Neural cell (in vitro differentiated cells): ENCODE measurements around the gene ASMTL. TPM values are rescaled to one million over a fixed set of nuclear protein-coding genes. Genes with fewer than 3 reads are reported as not detected.
"Not testable (repeated sequence)": the region's sequence is repeated elsewhere in the genome, so short reads cannot be mapped to it uniquely, and the experiment has no call there.

Source experiments
- H2AFZ ChIP-seq: fragments of 200-600, 300-800 bp; sonication (generic), shearing (Covaris generic); 2 replicates; pipeline ENCODE4 v1.6.0; 2014; ENCODE audit warnings: low read depth, mild to moderate bottlenecking, antibody characterized with exemption, low read length, moderate library complexity
- H3F3A ChIP-seq: fragments of 200-600 bp; shearing (Covaris generic); 2 replicates; pipeline ENCODE4 v1.6.1; 2016; ENCODE audit warnings: mild to moderate bottlenecking, moderate library complexity, mixed read lengths, antibody characterized with exemption, low read length; ENCODE audit not compliant: insufficient read depth, poor library complexity, severe bottlenecking
- H3K27ac ChIP-seq: fragments of 200-600, 300-800 bp; sonication (generic), shearing (Covaris generic); 2 replicates; pipeline ENCODE4 v1.5.1; 2014; ENCODE audit warnings: mild to moderate bottlenecking, low read length, moderate library complexity
- H3K27me3 ChIP-seq: fragments of 300-800, 200-600 bp; sonication (generic), shearing (Covaris generic); 2 replicates; pipeline ENCODE4 v1.6.0; 2014; ENCODE audit warnings: mild to moderate bottlenecking, low read depth, low read length, moderate library complexity; ENCODE audit not compliant: insufficient read depth
- H3K36me3 ChIP-seq: fragments of 300-800, 200-600 bp; sonication (generic), shearing (Covaris generic); 2 replicates; pipeline ENCODE4 v1.5.1; 2014; ENCODE audit warnings: mild to moderate bottlenecking, antibody characterized with exemption, low read length, moderate library complexity; ENCODE audit not compliant: insufficient read depth
- H3K4me2 ChIP-seq: fragments of 300-800, 200-600 bp; sonication (generic), shearing (Covaris generic); 2 replicates; pipeline ENCODE4 v1.6.0; 2014; ENCODE audit warnings: mild to moderate bottlenecking, low read length
- H3K4me3 ChIP-seq: fragments of 300-800, 200-600 bp; sonication (generic), shearing (Covaris generic); 2 replicates; pipeline ENCODE4 v1.5.1; 2014; ENCODE audit warnings: mild to moderate bottlenecking, low read length, moderate library complexity
- H3K79me2 ChIP-seq: fragments of 200-600 bp; shearing (Covaris generic); replicated peaks from 2 replicates; pipeline ENCODE4 v1.6.0; 2014; ENCODE audit warnings: mild to moderate bottlenecking, low read length, moderate library complexity; ENCODE audit not compliant: insufficient read depth
- H3K9ac ChIP-seq: fragments of 300-800, 200-600 bp; sonication (generic), shearing (Covaris generic); 2 replicates; pipeline ENCODE4 v1.6.1; 2016; ENCODE audit warnings: mild to moderate bottlenecking, low read length, mixed read lengths
- H3K9me2 ChIP-seq: fragments of 200-600 bp; shearing (Covaris generic); 2 replicates; pipeline ENCODE4 v1.6.1; 2016; ENCODE audit warnings: mild to moderate bottlenecking, low read length, mixed read lengths; ENCODE audit not compliant: insufficient read depth
- H3K9me3 ChIP-seq: fragments of 200-600, 300-800 bp; sonication (generic), shearing (Covaris generic); 2 replicates; pipeline ENCODE4 v1.6.1; 2016; ENCODE audit warnings: mild to moderate bottlenecking, mixed run types, low read length, moderate library complexity, mixed read lengths
- H4K20me1 ChIP-seq: fragments of 200-600 bp; shearing (Covaris generic); 2 replicates; pipeline ENCODE4 v1.6.1; 2016; ENCODE audit warnings: mild to moderate bottlenecking, mixed run types; ENCODE audit not compliant: insufficient read depth
- CTCF ChIP-seq: fragments of 450-650 bp; IDR thresholded peaks from 2 replicates; pipeline ENCODE4 v1.5.1; 2014; ENCODE audit warnings: antibody characterized with exemption, mild to moderate bottlenecking, moderate library complexity; ENCODE audit not compliant: poor library complexity, severe bottlenecking
- EP300 ChIP-seq: fragments of 450-650 bp; conservative IDR thresholded peaks from 2 replicates; pipeline ENCODE4 v1.6.1; 2014; ENCODE audit warnings: antibody characterized with exemption, mild to moderate bottlenecking, moderate library complexity; ENCODE audit not compliant: poor library complexity, severe bottlenecking
- EZH2 ChIP-seq: fragments of 200-600, 300-800 bp; shearing (Covaris generic), sonication (generic); IDR thresholded peaks from 2 replicates; pipeline ENCODE4 v1.6.1; 2014; ENCODE audit warnings: antibody characterized with exemption, low read length, borderline replicate concordance, mild to moderate bottlenecking; ENCODE audit not compliant: insufficient read depth, poor library complexity, severe bottlenecking
- MXI1 ChIP-seq: fragments of 450-650 bp; conservative IDR thresholded peaks from 2 replicates; pipeline ENCODE4 v1.6.1; 2014; ENCODE audit warnings: antibody characterized with exemption, mild to moderate bottlenecking; ENCODE audit not compliant: poor library complexity, severe bottlenecking
- POLR2AphosphoS5 ChIP-seq: IDR thresholded peaks from 2 replicates; pipeline ENCODE4 v1.6.1; 2012
- RAD21 ChIP-seq: fragments of 450-650 bp; conservative IDR thresholded peaks from 2 replicates; pipeline ENCODE4 v1.6.1; 2014; ENCODE audit warnings: antibody characterized with exemption, mild to moderate bottlenecking, moderate library complexity
- REST ChIP-seq: IDR thresholded peaks from 2 replicates; pipeline ENCODE4 v1.6.1; 2012; ENCODE audit warnings: borderline replicate concordance
- SMC3 ChIP-seq: fragments of 450-650 bp; conservative IDR thresholded peaks from 2 replicates; pipeline ENCODE4 v1.6.1; 2014; ENCODE audit warnings: antibody characterized with exemption, mild to moderate bottlenecking, moderate library complexity; ENCODE audit not compliant: poor library complexity
- TAF1 ChIP-seq: IDR thresholded peaks from 2 replicates; pipeline ENCODE4 v1.6.1; 2012; ENCODE audit warnings: low read depth
- polyA plus RNA-seq: library from polyadenylated mRNA; depleted of rRNA; stranded (reverse); fragments of >200 nt; gene quantifications from 2 replicates; pipeline ENCODE4 v1.2.3, GENCODE V29; 2014

The ASMTL gene
- polyA plus RNA-seq, 1 donor from 2014 or later = 25.9 TPM

GRCh38 chrX:1427756-1428155 is 25.0 kb downstream of the ASMTL start:
- Histone ChIP-seq H3K9me3 (no peaks in the 10 kb centered on the region), H3K79me2 (no peaks in the 10 kb centered on the region), H3K27ac (no peak overlapping the region), H3K9me2 (no peaks in the 10 kb centered on the region), H2AFZ (no peak overlapping the region), H3K36me3 (peaks cover 8% of the 10 kb centered on the region), H3K4me2 (no peak overlapping the region), H3K9ac (no peak overlapping the region), H3K27me3 (no peaks in the 10 kb centered on the region), H3F3A (no peaks in the 10 kb centered on the region), H3K4me3 (no peak overlapping the region), H4K20me1 (no peaks in the 10 kb centered on the region)
- TF ChIP-seq EP300 (no peak), TAF1 (no peak), CTCF (no peak), EZH2 (no peak), REST (no peak), MXI1 (no peak), SMC3 (no peak), POLR2AphosphoS5 (no peak)

GRCh38 chrX:1426321-1426720 is 26.4 kb downstream of the ASMTL start:
- not testable (repeated sequence) for H3K27ac ChIP-seq, H2AFZ ChIP-seq, H3K27me3 ChIP-seq, H3K4me2 ChIP-seq, H4K20me1 ChIP-seq, H3K79me2 ChIP-seq, H3K9me3 ChIP-seq, H3K4me3 ChIP-seq, H3K9me2 ChIP-seq, H3K9ac ChIP-seq, H3F3A ChIP-seq
- H3K36me3 ChIP-seq = peaks cover 15% of the 10 kb centered on the region

- Histone ChIP-seq H3K9me2 (no peaks in the 10 kb centered on the region), H3K4me2 (no peak overlapping the region), H3K9me3 (peaks cover 4% of the 10 kb centered on the region), H3K27ac (no peak overlapping the region), H3K27me3 (no peaks in the 10 kb centered on the region), H3K79me2 (no peaks in the 10 kb centered on the region), H3K36me3 (peaks cover 17% of the 10 kb centered on the region), H4K20me1 (no peaks in the 10 kb centered on the region), H3F3A (no peaks in the 10 kb centered on the region), H3K9ac (no peak overlapping the region), H2AFZ (no peak overlapping the region), H3K4me3 (no peak overlapping the region)
- TF ChIP-seq POLR2AphosphoS5 (no peak), RAD21 (no peak), SMC3 (no peak), MXI1 (no peak), EP300 (no peak), EZH2 (no peak), CTCF (no peak), REST (no peak), TAF1 (no peak)
Observed at GRCh38 chrX:1425381-1425780, 27.3 kb downstream of the ASMTL start.
